DMS53 treated with DMSO at 0.1 percent for 48 hours (cell line): ENCODE measurements around the gene RCVRN.

Experiments
- DNase-seq: peaks from one replicate; lab custom pipeline; 2025; ENCODE audit not compliant: unreplicated experiment; lab: John Stamatoyannopoulos, UW

Gene RCVRN

DNA sequence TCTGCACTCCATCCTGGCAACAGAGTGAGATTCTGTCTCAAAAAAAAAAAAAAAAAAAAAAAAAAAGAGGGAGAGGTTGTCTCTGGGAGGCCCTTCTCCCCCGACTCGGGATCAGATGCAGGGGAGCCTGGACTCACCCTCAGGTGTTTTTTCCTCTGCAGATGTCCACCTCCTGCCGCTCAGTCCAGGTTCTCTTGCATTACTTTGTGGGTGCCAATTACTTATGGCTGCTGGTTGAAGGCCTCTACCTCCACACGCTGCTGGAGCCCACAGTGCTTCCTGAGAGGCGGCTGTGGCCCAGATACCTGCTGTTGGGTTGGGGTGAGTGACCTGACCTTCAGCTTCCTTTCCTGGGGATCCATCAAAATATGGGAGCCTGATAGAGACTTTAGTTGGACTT lies 45.3 kb downstream of the RCVRN start:
- DNase-seq, result no peak

DNA sequence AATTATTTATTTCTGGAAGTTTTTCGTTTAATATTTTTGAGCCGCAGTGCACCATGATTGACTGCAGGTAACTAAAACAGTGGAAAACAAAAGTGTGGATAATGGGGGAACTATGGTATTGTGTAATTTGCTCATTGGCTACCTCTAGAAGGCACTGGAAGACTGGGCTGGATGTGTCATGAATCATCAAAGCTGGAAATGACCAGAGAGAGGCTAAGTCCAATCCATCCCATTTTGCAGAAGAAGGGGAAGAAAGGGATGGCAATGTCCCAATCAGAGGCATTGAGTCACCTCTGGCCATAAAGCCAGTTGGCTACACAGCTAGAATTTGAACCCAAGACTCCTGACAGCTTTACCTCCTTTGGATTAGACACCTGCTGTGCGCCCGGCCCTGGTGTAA lies 50.0 kb downstream of the RCVRN start:
- DNase-seq, result no peak

- no peak for DNase-seq
Observed at GRCh38 chr17:9854255-9854654, 50.8 kb downstream of the RCVRN start.

GRCh38 chr17:9850151-9850550 lies 54.9 kb downstream of the RCVRN start:
- DNase-seq, result no peak
